NT2/D1 (cell line): Measurements from ENCODE around the gene DTNB.

Source experiments
- SUZ12 ChIP-seq: IDR thresholded peaks from 2 replicates; pipeline ENCODE4 v1.6.1; 2011; ENCODE audit not compliant: insufficient read length, insufficient read depth; ENCODE audit errors: extremely low read depth
- YY1 ChIP-seq: IDR thresholded peaks from 2 replicates; pipeline ENCODE4 v1.6.1; 2011; ENCODE audit not compliant: insufficient read length, insufficient read depth

GRCh38 chr2:25711675-25712354 lies 38.4 kb upstream of the DTNB start:
- no peak for TF ChIP-seq SUZ12
- no peak for TF ChIP-seq YY1
